K562 (cell line): ENCODE measurements around the gene ARMC12. TPM values are rescaled to one million over a fixed set of nuclear protein-coding genes. Genes with fewer than 3 reads are reported as not detected.

Experiments
- BMI1 ChIP-seq: fragments of 150-350 bp; IDR thresholded peaks from 2 replicates; pipeline ENCODE4 v1.6.1; 2014; ENCODE audit warnings: low read length
- BRD4 ChIP-seq: fragments of 200-600 bp; sonication (generic); IDR thresholded peaks from 2 replicates; pipeline ENCODE4 v1.6.1; 2017; ENCODE audit warnings: inconsistent platforms
- GABPB1 ChIP-seq: sonication (generic); formaldehyde crosslinking; IDR thresholded peaks from 2 replicates; pipeline ENCODE4 v1.8.0; 2022; ENCODE audit warnings: mild to moderate bottlenecking, missing genetic modification reagents
- HDAC1 ChIP-seq, 2 experiments: fragments of 450-650 bp; IDR thresholded peaks; 2 replicates each; pipeline ENCODE4 v1.6.1; 2016 to 2017; ENCODE audit warnings: inconsistent platforms in 1 of 2, mild to moderate bottlenecking in 1 of 2, moderate library complexity in 1 of 2
- KDM2B ChIP-seq: fragments of 250-450 bp; sonication (Bioruptor Pico); IDR thresholded peaks from 2 replicates; pipeline ENCODE4 v1.8.0; 2021; ENCODE audit warnings: mild to moderate bottlenecking, moderate library complexity
- PHF20 ChIP-seq: fragments of 450-650 bp; IDR thresholded peaks from 2 replicates; pipeline ENCODE4 v1.6.1; 2018; ENCODE audit not compliant: partially characterized antibody
- PML ChIP-seq: IDR thresholded peaks from 2 replicates; pipeline ENCODE4 v1.6.1; 2012; ENCODE audit warnings: low read length, inconsistent platforms
- PTRF ChIP-seq: fragments of 450-650 bp; IDR thresholded peaks from 2 replicates; pipeline ENCODE4 v1.6.1; 2016; ENCODE audit warnings: mild to moderate bottlenecking, missing genetic modification characterization, missing compliant biosample characterization
- RBBP5 ChIP-seq: fragments of 200-600 bp; sonication (generic); IDR thresholded peaks from 2 replicates; pipeline ENCODE4 v1.6.1; 2012; ENCODE audit warnings: borderline replicate concordance, mild to moderate bottlenecking, low read length, control low read depth, inconsistent platforms; ENCODE audit not compliant: insufficient read depth, poor library complexity, severe bottlenecking
- SRSF1 ChIP-seq: fragments of 200-400 bp; formaldehyde crosslinking; IDR thresholded peaks from 2 replicates; pipeline ENCODE4 v1.6.1; 2017; ENCODE audit warnings: mild to moderate bottlenecking, low read depth, low read length, moderate library complexity
- STAT5A ChIP-seq: IDR thresholded peaks from 2 replicates; pipeline ENCODE4 v1.6.1; 2012; ENCODE audit warnings: low read length, inconsistent platforms, borderline replicate concordance
- TGIF2 ChIP-seq: sonication (generic); formaldehyde crosslinking; IDR thresholded peaks from 2 replicates; pipeline ENCODE4 v1.8.1; 2022; ENCODE audit warnings: mild to moderate bottlenecking, missing genetic modification reagents, moderate library complexity
- TRIM28 ChIP-seq: fragments of 450-650 bp; IDR thresholded peaks from 2 replicates; pipeline ENCODE4 v1.6.1; 2017
- XRCC5 ChIP-seq: fragments of 200-400 bp; formaldehyde crosslinking; IDR thresholded peaks from 2 replicates; pipeline ENCODE4 v1.6.1; 2017; ENCODE audit warnings: low read depth, mild to moderate bottlenecking, low read length
- ZFX ChIP-seq: sonication (generic); formaldehyde crosslinking; IDR thresholded peaks from 2 replicates; pipeline ENCODE4 v1.8.0; 2022; ENCODE audit warnings: mild to moderate bottlenecking, missing genetic modification reagents, moderate library complexity
- polyA plus RNA-seq, 8 experiments: library from polyadenylated mRNA; depleted of rRNA in 4 of 8; stranded (reverse) in 5 of 8; unstranded in 3 of 8; fragments of >200 nt; fragmentation: Nextera tagmentation in 2 of 8; fragmentation: Illumina TruSeq in 1 of 8; extraction: Ambion mirVana in 2 of 8; extraction: Trizol in 1 of 8; gene quantifications; 2 replicates each; pipeline versions ENCODE4 v1.2.1 to v1.2.3, GENCODE V29; 2011 to 2014; ENCODE audit warnings: inconsistent platforms in 1 of 8, missing spikeins in 1 of 8
- total RNA-seq, 7 experiments: library from RNA; depleted of rRNA in 6 of 7; stranded (reverse); fragments of >200 nt in 6 of 7; fragmentation: Illumina TruSeq in 2 of 7; extraction: Trizol in 2 of 7; gene quantifications; 2 replicates each; pipeline versions ENCODE4 v1.2.1 to v1.2.3, GENCODE V29; 2011 to 2021; ENCODE audit warnings: low replicate concordance in 1 of 7
- TF ChIP-seq, protein P1 (sequence below): sonication (generic); formaldehyde crosslinking; IDR thresholded peaks from 2 replicates; pipeline ENCODE4 v1.8.0; 2022; ENCODE audit warnings: mild to moderate bottlenecking, missing genetic modification reagents
- TF ChIP-seq, protein P2 (sequence below): fragments of 450-650 bp; formaldehyde crosslinking; IDR thresholded peaks from 2 replicates; pipeline ENCODE4 v1.4.0; 2022; ENCODE audit warnings: mild to moderate bottlenecking, moderate library complexity
- TF ChIP-seq, protein P3 (sequence below), 3 experiments: fragments of 200-800 bp in 1 of 3; fragments of 250-450 bp in 1 of 3; fragments of 450-650 bp in 1 of 3; sonication (Bioruptor Pico) in 1 of 3; sonication (Bioruptor generic) in 1 of 3; formaldehyde crosslinking in 1 of 3; IDR thresholded peaks; 2 replicates each; pipeline versions ENCODE4 v1.6.1 to v1.8.0; 2016 to 2022; ENCODE audit warnings: mild to moderate bottlenecking in 2 of 3, missing genetic modification characterization in 2 of 3, missing compliant biosample characterization in 1 of 3, moderate library complexity in 1 of 3

The ARMC12 gene
- total and polyA plus RNA-seq, 9 of the 15 experiments (the other 6 are each of a cell fraction or from before 2014, with no cell fraction given) = 0.09 to 0.58 (median 0.31) TPM; not detected in 3

DNA sequence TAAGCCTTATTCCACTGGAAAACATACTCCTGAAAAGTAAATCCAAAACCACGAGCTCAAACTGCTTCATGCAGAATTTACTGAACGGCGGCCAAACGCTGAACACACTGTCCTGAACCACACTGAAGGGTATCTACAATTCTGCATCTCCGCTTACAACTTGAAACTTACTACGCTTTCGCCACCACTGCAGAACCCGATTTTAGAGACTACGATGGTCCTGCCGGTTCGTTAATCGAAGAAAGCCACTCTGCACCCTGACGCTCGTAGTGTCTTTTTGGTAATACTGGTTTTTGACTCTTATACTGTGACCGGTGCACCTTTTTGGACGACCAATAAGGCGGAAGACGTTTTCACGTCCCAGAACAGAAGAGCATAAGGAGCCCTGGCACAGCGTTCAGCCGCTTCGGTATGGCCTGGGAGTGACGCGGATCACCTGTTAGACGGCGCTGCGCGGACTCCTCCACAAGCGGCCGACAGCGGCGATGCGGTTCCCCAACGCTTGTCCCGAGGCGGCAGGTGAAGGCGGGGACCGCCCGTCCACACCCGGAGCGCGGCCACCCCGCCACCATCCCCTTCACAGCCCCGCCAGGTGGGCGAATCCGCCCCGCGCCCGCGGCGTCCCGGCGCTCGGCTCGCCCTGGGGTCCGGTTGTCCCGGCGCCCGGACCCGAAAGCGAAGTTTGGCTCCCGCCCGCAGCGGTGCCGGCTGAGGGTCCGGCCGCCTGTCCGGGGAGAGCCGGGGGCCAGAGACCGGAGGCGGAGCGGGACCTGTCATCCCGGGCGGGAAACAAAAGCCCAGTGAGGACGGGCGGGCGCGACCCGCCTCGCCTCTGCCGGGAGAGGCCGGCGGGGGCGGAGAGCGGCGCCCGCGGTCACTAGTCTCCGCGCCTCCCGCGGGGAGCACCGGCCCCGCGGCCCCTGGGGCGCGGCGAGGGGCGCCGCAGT, 48.9 kb upstream of the ARMC12 start (continued):
- TF ChIP-seq, protein P1, sequence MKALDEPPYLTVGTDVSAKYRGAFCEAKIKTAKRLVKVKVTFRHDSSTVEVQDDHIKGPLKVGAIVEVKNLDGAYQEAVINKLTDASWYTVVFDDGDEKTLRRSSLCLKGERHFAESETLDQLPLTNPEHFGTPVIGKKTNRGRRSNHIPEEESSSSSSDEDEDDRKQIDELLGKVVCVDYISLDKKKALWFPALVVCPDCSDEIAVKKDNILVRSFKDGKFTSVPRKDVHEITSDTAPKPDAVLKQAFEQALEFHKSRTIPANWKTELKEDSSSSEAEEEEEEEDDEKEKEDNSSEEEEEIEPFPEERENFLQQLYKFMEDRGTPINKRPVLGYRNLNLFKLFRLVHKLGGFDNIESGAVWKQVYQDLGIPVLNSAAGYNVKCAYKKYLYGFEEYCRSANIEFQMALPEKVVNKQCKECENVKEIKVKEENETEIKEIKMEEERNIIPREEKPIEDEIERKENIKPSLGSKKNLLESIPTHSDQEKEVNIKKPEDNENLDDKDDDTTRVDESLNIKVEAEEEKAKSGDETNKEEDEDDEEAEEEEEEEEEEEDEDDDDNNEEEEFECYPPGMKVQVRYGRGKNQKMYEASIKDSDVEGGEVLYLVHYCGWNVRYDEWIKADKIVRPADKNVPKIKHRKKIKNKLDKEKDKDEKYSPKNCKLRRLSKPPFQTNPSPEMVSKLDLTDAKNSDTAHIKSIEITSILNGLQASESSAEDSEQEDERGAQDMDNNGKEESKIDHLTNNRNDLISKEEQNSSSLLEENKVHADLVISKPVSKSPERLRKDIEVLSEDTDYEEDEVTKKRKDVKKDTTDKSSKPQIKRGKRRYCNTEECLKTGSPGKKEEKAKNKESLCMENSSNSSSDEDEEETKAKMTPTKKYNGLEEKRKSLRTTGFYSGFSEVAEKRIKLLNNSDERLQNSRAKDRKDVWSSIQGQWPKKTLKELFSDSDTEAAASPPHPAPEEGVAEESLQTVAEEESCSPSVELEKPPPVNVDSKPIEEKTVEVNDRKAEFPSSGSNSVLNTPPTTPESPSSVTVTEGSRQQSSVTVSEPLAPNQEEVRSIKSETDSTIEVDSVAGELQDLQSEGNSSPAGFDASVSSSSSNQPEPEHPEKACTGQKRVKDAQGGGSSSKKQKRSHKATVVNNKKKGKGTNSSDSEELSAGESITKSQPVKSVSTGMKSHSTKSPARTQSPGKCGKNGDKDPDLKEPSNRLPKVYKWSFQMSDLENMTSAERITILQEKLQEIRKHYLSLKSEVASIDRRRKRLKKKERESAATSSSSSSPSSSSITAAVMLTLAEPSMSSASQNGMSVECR (CRISPR knock-in tag) = peak; percentile 53; the same call in 1 of the 2 replicates
- TF ChIP-seq STAT5A (no peak), SRSF1 (peak; percentile 52; the same call in 1 of the 2 replicates), PTRF (no peak), PML (peak; percentile 4; the same call in 1 of the 2 replicates), TGIF2 (0 out of 2 replicates have a peak, but pooled peaks have one; percentile 23), ZFX (CRISPR knock-in tag) (peak; percentile 36), RBBP5 (peak; percentile 94), TRIM28 (peak; percentile 61), BRD4 (no peak), XRCC5 (peak; percentile 92), HDAC1 (IDR thresholded peaks at IDR 0.05) (peak in 1 of 2 experiments; percentile 60; a peak in 2 of 4 replicates), PHF20 (peak; percentile 55), KDM2B (no peak), BMI1 (no peak; the same call in 1 of the 2 replicates), GABPB1 (CRISPR knock-in tag) (peak; percentile 45; the same call in 1 of the 2 replicates)
- TF ChIP-seq, protein P2, sequence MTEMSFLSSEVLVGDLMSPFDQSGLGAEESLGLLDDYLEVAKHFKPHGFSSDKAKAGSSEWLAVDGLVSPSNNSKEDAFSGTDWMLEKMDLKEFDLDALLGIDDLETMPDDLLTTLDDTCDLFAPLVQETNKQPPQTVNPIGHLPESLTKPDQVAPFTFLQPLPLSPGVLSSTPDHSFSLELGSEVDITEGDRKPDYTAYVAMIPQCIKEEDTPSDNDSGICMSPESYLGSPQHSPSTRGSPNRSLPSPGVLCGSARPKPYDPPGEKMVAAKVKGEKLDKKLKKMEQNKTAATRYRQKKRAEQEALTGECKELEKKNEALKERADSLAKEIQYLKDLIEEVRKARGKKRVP (CRISPR knock-in tag) = no peak
- TF ChIP-seq, protein P3, sequence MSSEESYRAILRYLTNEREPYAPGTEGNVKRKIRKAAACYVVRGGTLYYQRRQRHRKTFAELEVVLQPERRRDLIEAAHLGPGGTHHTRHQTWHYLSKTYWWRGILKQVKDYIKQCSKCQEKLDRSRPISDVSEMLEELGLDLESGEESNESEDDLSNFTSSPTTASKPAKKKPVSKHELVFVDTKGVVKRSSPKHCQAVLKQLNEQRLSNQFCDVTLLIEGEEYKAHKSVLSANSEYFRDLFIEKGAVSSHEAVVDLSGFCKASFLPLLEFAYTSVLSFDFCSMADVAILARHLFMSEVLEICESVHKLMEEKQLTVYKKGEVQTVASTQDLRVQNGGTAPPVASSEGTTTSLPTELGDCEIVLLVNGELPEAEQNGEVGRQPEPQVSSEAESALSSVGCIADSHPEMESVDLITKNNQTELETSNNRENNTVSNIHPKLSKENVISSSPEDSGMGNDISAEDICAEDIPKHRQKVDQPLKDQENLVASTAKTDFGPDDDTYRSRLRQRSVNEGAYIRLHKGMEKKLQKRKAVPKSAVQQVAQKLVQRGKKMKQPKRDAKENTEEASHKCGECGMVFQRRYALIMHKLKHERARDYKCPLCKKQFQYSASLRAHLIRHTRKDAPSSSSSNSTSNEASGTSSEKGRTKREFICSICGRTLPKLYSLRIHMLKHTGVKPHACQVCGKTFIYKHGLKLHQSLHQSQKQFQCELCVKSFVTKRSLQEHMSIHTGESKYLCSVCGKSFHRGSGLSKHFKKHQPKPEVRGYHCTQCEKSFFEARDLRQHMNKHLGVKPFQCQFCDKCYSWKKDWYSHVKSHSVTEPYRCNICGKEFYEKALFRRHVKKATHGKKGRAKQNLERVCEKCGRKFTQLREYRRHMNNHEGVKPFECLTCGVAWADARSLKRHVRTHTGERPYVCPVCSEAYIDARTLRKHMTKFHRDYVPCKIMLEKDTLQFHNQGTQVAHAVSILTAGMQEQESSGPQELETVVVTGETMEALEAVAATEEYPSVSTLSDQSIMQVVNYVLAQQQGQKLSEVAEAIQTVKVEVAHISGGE (CRISPR knock-in tag; IDR thresholded peaks at IDR 0.05) = peak in 1 of 3 experiments; percentile 28; a peak in 1 of 6 replicates
